Fibroblast of skin of left biceps (primary cell): Measurements from ENCODE around the gene ARL4D.
A peak's percentile ranks its signal among the peaks of the same experiment; 100 is the strongest.
"Not testable (repeated sequence)": the region's sequence is repeated elsewhere in the genome, so short reads cannot be mapped to it uniquely, and the experiment has no call there.

Experiments used
- DNase-seq, 2 experiments: peaks; one replicate each; pipeline ENCODE4 v3.0.0-alpha.2; 2013; ENCODE audit warnings: low read depth in 2 of 2

ARL4D gene

GRCh38 chr17:43398724-43399595 is at the start of gene ARL4D:
ARL4D (plus strand) TSS chr17:43398993; CDS start chr17:43399733, 740 bp downstream.
- DNase-seq: peak; percentile 45 to 50

DNA sequence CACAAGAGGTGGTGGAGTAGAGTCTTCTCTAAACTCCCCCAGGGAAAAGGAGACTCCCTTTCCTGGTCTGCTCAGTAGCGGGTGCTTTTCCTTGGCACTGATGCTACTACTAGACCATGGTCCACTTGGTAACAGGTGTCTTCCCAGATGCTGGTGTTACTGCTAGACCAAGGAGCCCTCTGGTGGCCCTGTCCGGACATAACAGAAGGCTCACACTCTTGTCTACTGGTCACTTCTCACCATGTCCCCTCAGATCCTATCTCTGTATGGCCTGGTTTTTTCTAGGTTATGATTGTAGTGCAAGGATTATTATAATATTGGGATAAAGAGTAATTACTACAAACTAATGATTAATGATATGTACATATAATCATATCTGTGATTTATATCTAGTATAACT is 49.7 kb upstream of the ARL4D start:
- DNase-seq: no peak

DNA sequence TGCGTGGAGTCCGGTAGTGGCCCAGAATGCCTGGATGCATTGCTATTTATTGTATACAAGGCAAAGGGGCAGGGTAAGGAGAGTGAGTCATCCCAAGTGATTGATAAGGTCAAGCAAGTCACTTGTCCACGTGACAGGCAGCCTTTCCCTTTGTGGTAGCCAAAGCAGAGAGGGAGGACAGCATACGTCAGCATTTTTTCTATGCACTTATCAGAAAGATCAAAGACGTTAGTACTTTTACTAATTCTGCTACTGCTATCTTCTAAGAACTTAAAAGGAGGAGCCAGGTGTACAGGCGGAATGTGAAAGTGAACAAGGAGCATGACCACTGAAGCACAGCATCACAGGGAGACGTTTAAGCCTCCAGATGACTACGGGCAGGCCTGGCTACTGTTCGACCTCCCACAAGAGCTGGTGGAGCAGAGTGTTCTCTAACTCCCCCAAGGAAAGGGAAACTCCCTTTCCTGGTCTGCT is 47.9 kb upstream of the ARL4D start:
- DNase-seq: no peak

DNA sequence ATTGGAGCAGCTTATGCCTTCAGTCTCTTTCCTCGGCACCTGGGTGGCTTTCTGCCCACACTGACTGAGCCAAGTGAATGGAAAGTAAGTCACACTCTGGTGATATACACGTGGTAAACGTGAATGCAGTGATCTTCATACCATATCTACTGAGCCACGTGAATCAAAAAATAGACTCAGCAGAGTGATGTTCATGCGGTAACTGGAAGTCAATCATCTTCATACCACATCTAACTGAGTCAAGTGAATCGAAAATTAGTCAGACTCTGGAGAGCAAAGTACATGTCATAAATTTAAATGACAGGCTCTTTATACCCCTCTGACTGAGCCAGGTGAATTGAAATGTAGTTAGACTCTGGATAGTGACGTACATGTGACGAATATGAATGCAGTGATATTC is 47.1 kb upstream of the ARL4D start:
- no peak for DNase-seq

DNA sequence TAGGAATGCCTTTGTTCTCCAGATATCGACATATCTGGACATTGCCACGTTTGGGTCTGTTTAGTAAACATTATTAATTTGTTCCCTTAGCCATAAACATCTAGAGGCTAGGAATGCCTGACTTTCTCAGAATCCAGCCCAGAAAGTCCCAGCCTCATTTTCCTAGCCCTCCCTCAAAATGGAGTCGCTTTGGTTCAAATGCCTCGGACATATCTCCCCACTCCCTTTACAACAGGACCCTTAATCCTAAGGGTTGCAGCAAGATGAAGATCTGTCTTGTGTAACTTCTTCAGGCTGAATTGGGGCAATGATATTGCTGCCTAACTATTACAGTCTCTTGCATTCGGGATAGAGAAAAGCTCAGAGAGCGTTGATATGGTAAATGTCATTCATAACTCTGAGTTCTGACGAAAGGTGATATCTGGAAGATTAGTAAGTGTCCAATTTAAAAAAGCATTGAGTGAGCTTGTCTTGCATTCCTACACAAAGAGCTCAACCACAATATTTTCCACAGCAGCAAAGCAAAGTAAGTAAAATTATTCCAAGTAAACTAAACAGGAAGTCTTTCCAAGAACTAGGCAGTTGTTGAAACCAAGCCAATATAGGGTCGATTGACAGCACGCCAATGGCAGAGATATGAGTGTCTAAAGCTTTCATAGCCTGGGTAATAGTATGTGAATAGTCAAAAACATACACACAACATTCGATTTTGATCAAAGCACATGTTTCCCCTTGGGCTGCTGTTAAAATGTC is 46.0 kb upstream of the ARL4D start:
- no peak for DNase-seq

DNA sequence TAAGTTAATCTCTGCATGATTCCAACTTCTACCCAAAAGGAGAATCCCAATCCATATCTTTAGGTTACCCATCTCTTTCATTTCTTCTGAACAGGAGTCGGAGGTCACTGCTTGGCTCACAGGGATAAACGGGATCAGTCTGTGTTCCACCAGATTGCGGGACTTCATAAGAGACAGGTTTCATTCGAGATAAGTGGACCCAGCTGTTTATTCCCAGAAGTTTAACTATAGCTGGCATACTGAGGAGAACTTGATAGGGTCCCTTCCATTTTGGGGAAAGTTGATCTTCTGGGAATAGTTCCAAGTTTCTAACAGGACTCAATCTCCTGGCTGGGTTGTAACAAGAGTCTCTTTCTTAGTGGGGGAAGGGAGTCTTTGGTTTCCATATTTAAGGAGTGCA is 45.4 kb upstream of the ARL4D start:
- DNase-seq: no peak

DNA sequence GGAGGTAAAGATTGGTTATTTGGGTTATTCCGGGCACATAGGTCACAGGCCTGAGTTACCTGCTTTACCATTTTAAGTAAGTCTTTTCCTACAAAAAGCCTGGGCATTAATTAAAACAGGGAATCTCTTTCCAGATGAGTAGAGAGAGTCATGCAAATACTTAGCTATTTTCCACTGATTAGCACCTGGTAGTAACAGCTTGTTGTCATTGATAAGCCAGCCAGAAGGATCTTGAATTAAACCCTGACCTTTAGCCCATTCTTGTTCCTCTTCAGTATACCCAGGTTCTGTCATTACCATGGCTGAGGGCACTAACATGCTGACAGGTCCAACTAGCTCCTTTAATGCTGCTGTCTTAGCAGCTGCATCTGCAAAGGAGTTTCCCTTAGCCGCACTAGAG is 44.4 kb upstream of the ARL4D start:
- no peak for DNase-seq

DNA sequence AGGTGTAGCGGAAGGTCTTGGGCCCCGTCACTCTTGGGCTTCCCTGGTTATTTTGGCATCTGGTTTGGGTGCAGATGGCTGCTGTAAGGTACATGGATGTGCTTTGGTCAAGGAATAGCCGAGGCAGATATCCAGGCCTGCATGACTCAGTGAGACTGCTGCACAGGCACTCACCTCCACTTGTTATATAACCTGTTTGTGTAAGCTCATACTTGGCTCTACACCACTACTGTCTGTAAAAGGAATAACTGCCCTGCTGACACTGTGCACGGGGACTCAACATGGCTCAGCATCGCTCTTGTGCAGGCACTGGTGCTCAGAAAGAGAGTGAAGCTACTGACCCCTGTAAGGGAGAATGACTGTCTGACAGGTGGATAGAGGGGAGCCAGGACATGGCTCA is 42.3 kb upstream of the ARL4D start:
- no peak for DNase-seq

- DNase-seq: peak; percentile 41
Measured at GRCh38 chr17:43356999-43357398, 41.8 kb upstream of the ARL4D start.

- DNase-seq: no peak
Measured at GRCh38 chr17:43359469-43360110, 39.2 kb upstream of the ARL4D start.

DNA sequence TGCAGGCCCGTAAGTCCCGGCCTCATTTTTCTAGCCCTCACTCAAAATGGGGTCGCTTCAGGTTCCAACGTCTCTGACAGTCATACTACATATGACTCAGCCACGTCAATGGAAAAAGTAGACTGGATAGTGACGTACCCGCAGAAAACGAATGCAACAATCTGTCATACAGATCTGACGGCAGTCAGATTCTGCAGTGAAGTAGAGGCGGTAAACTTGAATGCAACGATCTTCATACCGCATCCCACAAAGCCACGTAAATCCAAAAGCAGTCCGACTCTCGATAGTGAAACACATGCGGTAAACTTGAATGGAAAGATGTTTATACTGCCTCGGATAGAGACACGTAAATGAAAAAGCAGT is 38.4 kb upstream of the ARL4D start:
- peak; percentile 56 to 57 for DNase-seq

DNA sequence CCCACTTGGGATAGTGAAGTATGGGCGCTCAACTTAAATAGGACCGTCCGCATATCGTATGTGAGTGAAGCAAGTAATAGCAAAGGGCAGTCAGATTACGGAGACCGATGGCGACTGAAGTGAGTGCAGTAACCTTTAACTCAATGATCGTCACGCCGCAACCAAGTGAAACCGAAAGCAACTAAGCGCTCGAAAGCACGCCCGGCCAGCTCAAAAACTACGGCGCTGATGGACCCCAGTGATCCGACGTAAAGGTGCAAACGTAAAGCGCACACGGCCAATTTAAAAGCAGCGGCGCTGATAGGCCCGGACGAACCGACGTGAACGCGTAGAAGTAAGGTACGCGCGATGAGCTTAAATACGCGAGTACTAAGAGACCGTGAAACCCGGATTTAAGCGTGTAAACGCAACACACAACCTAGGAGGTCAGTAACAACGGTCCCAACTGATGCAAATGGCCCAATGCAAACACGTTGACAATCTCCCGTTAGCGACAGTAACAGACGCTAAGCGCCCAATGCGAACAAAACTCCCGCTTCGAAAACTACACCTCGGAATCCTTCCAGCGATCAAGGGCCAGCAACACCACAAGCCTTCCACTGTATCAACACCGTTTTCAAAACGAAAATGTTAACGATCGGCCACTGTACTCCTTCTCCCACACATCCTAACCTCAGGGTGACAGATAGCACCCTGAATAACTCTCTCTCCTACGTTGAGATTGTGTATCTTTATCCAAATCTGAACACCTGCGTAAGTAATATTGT is 37.9 kb upstream of the ARL4D start:
- peak; percentile 99 for DNase-seq

- no peak for DNase-seq
Measured at GRCh38 chr17:43363181-43363925, 35.4 kb upstream of the ARL4D start.

- no peak for DNase-seq
Measured at GRCh38 chr17:43363926-43364285, 34.9 kb upstream of the ARL4D start.

- no peak for DNase-seq
Measured at GRCh38 chr17:43365356-43365755, 33.4 kb upstream of the ARL4D start.

GRCh38 chr17:43365921-43366320 is 32.9 kb upstream of the ARL4D start:
- DNase-seq: not testable (repeated sequence)

DNA sequence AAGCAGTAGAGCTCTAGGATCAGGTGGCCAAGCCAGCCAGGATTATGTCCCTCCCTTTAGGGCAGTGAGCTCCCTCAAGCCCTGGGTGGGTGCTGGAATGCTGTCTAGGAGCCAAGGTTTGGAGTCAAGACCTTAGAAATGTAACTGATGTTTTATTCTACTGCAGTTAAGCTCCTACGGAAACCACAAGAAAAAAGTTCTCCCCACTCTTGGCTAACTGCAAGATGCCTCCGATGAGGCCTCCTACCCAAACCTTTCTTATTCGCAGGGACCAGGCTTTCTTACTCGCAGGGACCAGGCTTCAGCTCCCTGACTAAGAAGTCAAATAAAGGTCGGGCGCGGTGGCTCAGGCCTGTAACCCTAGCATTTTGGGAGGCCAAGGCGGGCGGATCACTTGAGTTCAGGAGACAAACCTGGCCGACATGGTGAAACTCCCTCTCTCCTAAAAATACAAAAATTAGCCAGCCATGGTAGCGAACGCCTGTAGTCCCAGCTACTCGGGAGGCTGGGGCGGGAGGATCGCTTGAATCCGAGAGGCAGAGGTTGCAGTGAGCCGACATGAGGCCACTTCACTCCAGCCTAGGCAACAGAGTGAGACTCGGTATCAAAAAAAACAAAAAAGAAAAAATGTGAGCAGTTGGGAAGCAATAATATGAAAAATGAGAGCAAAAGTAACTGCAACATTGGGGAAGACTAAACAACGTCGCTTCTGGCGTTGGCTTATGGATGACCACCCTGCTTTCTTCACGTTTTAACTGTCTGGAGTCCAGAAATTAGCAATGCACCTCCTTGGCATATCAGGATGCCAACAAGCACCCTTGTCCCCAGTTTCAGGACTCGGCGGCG is 31.7 kb upstream of the ARL4D start:
- DNase-seq: no peak

DNA sequence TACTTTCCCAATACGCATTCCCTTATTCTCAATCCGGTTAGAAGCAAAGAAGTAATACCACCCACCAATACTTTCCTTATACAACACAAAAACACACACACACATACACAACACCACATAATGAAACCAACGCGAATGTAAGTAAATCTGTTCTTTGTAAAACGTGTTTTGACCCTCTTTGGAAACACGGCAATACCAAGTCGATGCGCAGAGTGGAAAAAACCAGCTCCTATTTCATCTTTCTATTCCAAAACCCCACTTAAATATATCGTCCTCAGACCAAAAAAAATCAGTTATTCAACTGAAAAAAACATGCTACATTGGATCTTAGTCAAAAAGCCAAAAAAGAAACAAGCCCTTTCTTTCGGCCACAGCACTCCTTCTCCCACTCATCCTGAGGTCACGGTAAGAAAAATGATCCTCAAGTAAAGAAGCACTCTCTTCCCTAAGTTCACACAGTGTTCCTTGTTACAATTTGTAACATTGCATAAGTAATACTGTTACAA is 31.0 kb upstream of the ARL4D start:
- peak; percentile 93 to 96 for DNase-seq

GRCh38 chr17:43368740-43369506 is 29.9 kb upstream of the ARL4D start:
- DNase-seq: peak; percentile 53 to 56
